ENCODE results near the gene OTULIN.

OTULIN gene

DNA sequence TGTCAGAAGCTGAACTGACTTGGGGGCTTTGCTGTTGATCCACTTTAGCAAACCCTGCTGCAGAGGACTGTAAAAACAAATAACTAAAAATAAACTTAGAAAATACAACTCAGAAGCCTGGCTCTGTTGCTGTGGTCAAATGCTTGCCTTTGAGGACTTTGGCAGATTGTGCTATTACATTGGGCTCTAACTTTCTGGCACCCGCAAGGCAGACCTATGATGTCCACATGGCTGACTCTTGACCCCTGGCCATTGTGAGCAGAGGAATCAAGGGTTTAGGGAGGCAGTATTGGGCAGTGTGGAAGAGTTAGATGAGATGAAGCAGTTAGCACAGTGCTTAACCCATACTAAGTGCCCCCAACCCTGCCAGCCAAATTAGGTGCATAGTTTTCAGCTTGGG, 34.0 kb downstream of the OTULIN start:
- DNase-seq (ENCODE audit: low spot score) = no peak

DNA sequence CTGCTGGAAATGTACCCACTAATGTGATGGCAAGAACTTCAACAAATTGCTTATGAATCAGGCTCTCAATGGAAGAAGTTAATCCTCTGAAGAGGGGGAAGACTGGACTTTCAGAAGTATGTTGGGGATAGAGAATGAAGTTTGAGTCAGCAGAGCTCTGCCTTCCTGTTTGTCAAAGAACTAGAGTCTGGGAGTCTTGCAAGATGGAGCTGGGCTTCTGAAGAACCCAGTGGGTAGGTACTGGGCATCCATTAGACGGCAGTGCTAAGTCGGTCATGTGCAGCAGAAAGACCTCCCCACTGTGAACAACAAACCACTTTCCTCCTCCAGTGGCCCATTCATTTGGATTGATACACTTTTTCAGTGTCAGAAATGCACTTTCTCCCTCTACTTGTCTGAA, 34.6 kb downstream of the OTULIN start:
- DNase-seq (ENCODE audit: low spot score) = no peak

DNA sequence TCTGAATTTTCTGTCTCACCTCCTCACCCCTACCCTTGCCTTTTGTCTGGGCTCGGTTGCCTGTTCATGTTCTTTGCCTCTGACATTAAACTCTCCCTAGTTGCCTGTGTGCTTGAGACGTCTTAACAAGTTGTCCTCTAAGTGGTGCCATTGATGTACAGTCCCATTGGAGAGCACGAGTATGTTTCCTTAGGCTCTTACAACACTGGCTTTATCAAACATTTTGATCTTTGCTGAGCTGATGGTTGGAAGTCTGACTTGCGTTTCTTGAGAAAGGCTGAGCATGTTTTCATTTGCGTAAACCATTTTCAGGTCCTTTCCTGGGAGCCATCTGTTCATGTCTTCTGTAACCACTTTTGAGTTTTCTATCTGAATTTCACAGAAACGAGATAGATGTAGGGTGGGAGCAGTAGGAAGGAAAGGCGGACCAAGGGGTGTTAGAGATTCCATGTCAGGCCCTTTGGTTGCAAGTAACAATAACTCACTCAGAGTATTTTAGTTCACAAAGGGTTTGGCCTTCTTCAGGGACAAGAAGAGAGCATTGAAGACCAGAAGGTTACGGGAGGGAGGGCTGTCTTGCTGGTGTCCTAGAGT, 35.4 kb downstream of the OTULIN start:
- no peak for DNase-seq (ENCODE audit: low spot score)

DNA sequence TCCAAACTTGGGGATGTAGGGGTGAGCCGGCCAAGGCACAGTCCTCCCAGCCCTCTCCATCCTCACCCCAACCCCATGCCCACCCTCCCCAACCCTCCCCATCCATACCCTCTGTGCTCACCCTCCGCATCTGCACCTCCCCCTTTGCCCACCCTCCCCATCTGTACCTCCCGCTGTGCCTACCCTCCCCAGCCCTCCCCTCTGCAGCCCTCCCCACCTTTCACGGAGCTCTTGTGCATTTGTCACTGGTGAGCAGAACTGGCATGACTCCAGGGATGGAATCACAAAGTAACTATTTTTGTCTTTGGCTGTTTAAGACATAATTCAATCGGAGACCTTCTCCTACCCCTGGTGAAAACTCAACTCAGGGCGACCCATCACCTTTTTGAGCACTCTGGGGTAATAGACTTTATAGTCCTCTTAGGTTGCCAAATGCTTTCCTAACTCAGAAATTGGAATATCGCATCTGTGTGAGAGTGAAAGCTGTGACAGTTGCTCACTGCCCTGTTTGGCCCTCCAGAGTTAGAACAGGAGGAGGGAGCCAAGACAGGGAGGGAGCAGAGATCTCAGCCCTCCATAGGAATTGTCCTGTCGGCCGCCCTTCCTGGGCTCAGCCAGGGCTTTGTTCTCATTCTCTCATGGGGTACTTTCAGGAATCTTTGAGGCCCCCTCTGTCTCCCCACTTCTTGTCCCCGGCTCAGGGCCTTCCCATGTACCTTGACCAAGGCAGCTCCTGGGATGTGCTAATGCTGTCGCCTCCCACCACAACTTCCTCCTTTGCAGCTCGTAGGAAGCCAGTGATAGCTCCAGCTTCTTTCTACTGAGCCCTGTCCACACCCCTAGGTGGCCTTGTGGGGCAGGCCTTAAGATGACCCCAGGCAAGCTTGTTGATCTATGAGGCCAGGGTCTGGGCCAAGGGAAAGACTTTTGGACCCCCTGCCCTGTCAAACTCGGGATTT, 36.2 kb downstream of the OTULIN start:
- DNase-seq (ENCODE audit: low spot score) = no peak

DNA sequence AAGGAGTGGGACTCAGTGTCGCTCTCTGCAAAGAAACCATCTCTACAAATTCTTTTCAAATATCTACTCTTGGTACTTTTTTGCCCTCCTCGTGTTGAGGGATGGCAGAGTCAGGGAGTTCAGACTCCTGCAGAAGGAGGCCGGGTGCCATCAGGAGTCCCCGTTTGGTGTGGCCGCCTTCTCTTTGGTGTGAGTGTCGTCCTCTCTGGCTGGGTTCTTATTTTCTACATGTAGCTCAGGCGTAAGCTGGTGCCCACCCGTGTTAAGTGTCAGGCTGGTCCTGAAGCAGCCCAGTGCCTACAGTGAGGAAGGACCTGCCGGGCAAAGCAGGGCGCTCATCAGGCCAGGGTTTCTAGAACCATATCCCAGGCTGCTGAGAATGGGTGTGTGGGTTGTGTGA, 37.0 kb downstream of the OTULIN start:
- DNase-seq (ENCODE audit: low spot score) = no peak

DNA sequence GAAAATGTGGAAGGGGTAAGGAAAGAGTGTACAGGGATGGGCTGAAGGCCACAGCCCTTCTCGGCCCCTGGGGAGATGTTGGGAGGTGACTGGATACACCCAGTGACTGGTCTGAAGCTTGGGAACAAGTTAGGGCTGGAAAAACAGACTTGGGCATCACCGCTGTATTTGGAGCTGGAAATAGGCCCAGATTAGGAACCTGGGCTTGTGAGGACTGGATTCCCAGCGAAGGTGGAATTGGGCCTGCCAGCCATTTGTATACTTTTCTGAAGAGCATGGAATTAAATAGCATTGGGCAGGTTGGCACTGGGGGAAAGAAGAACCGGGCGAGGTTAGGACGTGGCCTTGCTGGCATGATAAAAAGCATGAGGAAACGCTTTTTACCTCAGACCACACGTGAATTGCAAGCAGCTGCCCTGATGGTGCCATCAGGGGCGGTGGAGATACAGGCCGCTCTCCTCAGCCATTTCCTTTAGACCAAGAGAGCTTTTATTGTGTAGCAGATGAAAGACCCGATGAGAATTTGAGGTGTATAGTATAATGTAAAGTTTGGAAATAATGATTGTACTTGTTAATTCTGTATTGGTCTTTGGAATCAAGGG, 37.8 kb downstream of the OTULIN start:
- no peak for DNase-seq (ENCODE audit: low spot score)

DNA sequence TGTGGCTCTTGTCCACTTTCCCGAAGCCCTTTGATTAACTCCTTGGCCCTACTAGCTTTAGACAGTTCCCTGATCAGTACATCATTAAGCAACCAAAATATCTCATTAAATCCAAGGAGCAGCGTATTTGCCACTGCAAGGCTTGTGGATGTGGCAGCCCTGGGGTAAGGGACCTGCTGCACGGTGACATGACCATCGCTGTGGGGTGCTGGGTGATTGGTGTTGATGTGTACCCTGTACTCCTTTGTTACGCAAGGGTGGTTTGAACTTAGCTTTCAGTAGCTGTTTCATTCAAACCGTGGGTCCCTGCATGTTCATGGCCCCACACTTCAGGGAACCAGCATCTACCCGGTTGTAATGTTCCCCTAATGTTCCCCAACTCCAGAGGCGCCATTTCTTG, 41.0 kb downstream of the OTULIN start:
- no peak for DNase-seq (ENCODE audit: low spot score)

DNA sequence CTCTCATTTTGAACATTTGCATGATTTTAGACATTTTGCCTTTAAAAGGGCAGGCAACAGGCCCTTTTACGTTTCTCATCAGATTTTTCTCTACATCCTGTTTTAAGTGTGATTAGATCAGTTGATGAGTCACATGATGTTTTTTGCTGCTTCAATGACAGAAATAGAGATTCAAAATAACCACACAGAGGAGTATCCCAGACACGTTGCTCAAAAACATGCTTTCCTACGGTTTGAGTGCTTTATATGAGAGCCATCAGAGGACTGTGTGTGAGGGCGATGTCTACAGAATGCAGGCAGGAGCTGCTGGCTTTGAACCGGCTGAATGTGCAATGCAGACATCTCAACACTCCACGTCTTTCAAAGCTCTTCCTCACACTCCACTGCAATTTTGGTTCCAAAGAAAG, 42.1 kb downstream of the OTULIN start:
- no peak for DNase-seq (ENCODE audit: low spot score)

DNA sequence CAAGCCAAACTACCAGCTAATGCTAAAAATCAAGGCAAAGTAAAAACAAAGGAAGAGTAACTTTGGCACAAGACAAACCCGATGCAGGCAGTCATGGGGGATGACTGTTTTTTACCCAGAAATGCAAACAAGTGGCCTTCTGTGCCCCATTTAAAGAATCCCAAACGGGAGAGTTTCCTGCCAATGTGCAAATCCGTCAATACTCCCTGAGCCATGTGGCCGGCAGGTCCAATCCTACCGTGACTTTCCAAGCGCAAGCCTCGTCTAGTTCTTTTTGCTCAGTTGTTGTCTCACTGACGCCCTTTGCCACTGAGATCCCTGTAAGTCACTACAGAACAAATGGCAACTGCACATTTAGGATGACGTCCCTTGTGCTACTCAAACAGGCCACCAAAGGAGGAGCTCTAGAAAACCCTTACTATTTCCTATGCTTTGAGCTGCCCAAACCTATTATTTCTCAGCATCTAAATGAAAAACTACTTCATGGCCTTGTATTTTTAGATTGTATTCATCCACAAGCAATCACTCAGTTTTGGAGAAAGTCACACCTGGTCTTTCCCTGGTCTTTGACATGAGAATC, 43.4 kb downstream of the OTULIN start:
- no peak for DNase-seq (ENCODE audit: low spot score)

DNA sequence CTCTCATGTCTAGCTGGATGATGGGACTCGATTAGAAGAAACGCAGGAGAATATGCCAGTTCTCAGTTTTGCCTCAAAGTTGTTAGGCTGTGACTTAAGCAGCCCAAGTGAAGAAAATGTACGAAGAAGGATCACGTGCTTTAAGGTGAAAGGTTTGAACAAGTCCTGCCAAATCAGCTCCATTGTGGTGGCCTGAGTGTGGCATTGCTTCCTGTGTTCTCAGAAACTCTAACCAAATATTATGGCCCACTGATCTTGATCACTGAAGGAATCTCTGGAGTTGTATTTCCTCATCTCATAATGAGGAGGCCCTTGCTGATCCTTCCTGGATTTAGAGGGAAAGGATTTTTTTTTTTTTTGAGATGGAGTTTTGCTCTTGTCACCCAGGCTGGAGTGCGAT, 44.0 kb downstream of the OTULIN start:
- no peak for DNase-seq (ENCODE audit: low spot score)

DNA sequence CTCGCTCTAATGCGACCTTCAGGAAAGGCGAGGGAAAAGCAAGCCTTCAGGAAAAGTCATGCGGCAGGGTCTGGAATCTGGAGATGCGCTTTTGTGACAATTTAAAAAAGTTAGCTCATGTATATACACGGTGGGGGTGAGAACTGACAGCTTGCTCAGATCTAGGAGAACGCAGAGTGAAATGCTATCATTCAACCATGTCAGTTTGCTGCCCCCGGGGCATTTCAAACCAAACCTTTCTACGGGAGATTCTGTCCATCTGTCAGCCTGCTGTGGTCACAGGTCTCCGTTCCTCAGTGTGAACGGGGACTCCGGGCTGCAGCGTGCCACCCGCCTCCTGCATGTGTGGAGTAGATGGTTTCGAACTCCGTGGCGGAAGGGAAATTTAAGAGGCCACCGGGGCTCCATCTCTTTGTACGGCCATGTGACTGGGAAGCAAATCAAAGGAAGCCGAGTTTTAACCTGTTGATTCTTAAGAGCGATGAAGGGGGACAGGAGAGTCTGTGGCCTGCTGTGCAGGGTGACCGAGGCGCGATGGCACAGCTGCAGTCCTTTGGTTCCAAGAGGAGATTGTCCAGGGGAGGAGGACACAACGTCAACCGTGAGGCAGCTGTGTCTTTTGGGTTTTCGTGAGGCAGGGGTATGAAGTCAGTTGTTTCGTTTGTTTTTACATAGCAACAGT, 45.9 kb downstream of the OTULIN start:
- no peak for DNase-seq (ENCODE audit: low spot score)

DNA sequence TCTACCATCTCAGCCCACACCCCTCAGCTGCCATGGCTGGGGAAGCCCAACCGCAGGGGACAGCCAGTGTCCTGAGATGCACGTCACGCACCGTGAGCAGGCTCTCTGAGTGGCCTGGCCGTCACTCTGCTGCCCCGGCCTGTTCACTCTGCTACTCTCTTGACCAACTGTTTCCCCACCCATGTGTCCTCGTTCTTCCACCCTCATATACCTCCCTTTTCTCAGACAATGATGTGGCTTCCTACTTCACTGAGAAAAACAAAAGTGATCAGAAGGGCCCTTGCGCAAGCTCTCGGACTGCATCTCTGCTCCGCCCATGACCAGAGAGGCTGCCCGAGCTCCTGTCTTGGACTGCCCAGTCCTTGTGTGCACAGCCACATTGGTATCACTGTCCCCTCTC, 47.6 kb downstream of the OTULIN start:
- DNase-seq (ENCODE audit: low spot score) = no peak

DNA sequence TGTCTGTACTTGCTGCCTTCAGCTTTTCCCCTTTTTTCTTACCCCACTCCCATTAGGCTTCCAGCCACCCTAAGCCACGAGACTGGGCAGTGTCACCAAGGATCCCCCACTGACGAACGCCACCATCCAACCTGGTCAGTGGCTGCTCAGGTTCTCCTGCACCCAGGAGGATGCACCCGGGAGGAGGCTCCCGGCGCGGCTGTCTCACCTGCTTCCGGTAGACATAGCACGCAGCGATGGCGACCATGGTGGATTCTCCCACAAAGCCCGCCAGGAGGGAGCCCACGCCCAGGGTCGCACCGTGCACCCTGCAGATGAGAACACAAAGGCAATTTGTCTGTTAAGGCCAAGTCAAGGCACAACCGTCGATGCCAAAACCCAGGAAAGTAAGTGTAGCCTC, 48.1 kb downstream of the OTULIN start:
- DNase-seq (ENCODE audit: low spot score) = no peak

DNA sequence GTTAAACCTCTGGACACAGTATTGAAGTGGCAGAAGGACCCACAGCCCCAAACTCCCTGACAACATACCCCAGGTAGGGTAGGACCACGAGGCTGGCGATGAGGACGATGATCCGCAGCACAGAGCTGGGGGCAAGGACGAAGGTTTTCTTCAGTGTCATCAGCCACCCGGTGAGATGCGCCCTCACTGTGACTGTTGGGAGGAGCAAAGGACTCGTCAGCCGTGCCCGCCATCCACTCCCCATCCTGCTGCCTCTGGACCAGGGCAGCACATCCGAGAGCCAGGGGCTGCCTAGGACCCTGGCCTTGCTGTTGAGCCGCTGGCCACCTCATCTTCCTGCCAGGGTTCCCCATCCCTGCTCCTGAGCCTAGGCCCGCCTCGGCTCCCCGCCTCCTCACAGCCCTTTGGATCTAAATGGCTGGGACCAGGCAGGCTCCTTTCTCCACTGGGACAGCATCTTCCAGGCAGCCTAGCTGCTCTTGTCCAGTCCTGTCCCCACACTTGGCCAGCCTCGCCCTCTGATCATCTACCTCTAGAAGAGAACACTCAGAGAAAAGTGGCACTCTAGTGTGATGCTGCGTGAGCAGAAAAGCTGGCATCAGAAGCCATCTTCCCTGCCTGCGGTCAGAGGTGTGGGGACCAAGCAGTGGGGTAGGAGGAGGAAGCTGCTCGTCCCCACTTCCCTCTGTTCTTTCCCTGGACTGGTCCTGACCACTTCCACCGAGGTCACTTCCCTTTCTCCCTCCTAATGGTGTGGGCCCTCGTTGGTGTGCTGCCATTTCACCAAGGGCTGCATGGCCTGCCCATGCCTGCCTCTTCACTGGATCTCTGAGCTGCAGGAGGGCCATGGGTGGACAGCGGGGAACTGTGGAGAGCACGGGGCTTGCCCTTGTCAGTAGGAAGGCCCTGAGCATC, 49.2 kb downstream of the OTULIN start:
- no peak for DNase-seq (ENCODE audit: low spot score)

DNA sequence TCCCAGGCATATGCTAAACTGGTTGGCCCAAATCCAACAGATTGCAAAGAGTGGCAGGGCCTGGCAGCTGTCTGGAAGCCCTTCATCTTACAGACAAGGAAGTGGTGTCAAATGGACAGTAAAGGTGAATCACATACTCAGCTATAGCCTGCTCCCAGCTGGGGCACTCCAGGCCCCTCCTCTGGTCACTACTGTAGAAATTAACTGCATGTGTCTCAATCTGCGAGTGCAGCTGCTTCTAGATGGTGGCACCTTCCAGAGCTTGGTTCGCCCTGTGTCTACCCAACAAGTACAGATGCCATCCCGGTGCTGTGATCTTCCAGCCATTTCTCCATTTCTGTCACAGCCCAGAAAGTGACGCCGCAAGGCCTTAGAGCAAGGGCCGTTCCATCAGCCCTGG, 50.2 kb downstream of the OTULIN start:
- no peak for DNase-seq (ENCODE audit: low spot score)

DNA sequence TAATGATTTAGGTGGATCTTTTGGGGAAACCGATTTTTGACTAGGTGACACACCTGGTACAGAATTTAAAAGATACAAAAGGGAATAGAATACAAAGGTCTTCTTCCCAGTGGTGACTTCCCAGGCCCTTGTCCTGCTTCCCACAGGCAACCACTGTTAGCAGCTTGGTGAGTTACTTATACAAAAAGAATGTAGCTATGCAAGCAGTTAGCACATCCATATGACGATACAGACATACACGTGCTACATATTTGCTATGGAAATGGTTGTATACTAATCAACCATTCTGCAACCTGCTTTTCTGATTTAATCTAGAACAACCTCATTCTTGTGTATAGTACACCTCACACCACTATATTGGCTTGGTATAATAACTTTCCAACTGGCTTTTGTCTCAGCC, 51.0 kb downstream of the OTULIN start:
- no peak for DNase-seq (ENCODE audit: low spot score)

DNA sequence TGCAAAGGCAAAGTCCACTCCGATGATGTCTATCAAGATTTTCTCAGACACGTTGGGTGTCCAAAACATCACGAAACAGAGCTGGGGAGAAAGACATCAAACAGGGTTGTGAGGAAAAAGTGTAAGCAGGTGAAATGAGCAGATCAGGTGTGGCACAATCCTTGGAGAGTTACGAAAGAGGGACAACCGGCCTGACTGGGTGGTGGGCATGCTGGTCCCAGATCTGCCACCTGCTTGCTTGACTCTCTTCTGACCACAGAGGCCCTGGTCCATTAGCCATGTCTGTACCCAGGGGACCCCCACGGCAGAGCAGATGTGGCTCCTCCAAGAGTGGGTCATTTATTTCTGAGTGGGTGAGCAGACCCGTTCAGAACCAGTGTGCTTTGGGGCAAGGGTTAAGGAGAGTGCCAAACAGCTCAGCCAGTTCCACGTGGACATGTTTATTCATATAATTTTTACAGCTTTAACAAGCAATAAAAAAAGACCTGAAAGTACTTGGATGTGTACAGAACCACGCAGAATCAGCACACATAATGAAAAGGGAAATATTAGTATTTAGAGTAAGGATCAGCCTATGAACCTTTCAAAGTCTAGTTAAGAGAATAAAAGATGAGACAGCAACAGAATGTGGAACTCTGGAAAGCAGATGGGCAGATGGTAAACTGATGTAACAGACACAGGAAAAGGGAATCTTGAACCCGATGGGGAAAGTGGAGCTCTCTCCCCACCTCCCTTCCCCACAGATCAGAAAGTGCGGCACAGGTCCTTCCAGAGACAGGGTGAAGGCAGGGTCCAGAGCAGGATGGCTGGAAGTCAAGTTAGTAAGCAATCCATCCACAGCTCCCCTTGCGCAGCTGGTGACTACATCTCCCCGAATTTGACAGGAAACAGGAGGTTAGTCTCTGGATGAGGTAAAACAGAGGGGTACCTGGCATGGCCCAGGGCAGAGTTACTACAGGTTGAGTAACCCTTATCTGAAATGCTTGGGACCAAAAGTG, 52.5 kb downstream of the OTULIN start:
- DNase-seq (ENCODE audit: low spot score) = no peak

DNA sequence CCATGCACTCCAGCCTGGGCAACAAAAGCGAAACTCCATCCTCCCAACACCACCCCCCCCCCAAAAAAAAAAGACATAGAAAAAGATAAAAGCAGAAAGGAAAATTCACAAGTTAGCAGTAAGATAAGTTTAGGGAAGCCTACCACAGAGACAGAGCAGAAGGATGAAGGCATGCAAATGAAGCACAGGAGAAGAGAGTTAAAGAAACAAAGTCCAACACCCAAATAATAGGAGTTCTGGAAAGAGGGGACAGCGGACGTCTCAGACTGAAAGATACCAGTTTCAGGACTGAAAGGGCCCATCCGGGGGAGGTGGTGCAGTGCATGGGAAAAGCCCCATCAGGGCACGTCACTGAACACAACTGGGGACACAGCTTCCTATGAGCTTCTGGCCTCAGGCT, 54.3 kb downstream of the OTULIN start:
- DNase-seq (ENCODE audit: low spot score) = no peak

DNA sequence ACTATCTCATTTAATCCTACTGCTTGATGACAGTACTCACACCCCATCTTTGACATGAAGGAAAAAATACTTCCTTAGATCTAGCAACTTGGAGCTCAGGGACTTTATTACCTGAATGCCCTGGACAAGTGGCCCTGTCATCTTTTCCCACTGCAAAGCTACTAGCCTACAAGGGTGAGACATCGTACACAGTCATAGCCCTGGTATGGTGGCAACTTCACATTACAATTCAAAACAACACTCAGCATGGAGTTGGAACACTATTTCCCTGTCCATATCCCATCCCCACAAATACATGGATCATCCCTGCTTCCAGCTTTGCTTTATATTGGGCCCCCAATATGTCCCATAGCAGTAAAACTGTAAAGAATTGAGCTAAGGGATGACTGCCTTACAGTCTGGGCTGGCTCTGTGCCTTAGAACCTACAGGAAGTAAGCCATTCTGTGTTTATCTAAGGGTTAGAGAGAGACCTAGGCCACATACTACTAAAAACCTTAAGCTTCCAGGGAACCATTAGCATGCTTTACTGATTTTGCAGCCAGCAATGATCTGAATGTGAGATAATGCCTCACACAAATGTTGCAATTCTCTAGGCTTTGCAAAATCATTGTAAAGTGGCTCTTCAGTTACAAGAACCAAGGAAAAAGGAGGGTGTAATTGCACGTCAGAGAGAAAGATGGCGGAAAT, 55.9 kb downstream of the OTULIN start:
- DNase-seq (ENCODE audit: low spot score) = no peak

Data from SW480 (cell line).